ENCODE data around the gene POLR3B.

GRCh38 chr12:106418970-106419369, 61.4 kb downstream of the POLR3B start:
- TF ChIP-seq RFX5 (IDR thresholded peaks at IDR 0.05; ENCODE audit: borderline replicate concordance, low read depth, low read length) (no peak), CTCF (IDR thresholded peaks at IDR 0.05; ENCODE audit: control extremely low read depth in 1 of 3, insufficient read depth in 1 of 3, low read depth in 1 of 3, low read length in 3 of 3) (no peak), JUN (IDR thresholded peaks at IDR 0.05; ENCODE audit: low read depth, low read length) (no peak)

Measured in H1 (cell line).